HEK293T (cell line): ENCODE data around the gene EID2.

Experiments used
- ARNT ChIP-seq: fragments of 450-650 bp; IDR thresholded peaks from 2 replicates; pipeline ENCODE4 v1.6.1; 2017; ENCODE audit warnings: mild to moderate bottlenecking
- BHLHE40 ChIP-seq: fragments of 450-650 bp; IDR thresholded peaks from 2 replicates; pipeline ENCODE4 v1.6.1; 2016; ENCODE audit warnings: mild to moderate bottlenecking, moderate library complexity, borderline replicate concordance
- CTBP1 ChIP-seq: fragments of 450-650 bp; IDR thresholded peaks from 2 replicates; pipeline ENCODE4 v1.6.1; 2016; ENCODE audit warnings: borderline replicate concordance
- ELF4 ChIP-seq: fragments of 450-650 bp; IDR thresholded peaks from 2 replicates; pipeline ENCODE4 v1.6.1; 2017; ENCODE audit warnings: antibody characterized with exemption
- FOXA1 ChIP-seq: fragments of 450-650 bp; IDR thresholded peaks from 2 replicates; pipeline ENCODE4 v1.6.1; 2016; ENCODE audit warnings: mild to moderate bottlenecking
- FOXK2 ChIP-seq: fragments of 450-650 bp; IDR thresholded peaks from 2 replicates; pipeline ENCODE4 v1.6.1; 2016; ENCODE audit warnings: mild to moderate bottlenecking
- FOXM1 ChIP-seq: fragments of 450-650 bp; IDR thresholded peaks from 2 replicates; pipeline ENCODE4 v1.6.1; 2017; ENCODE audit warnings: mild to moderate bottlenecking, borderline replicate concordance
- L3MBTL2 ChIP-seq: fragments of 450-650 bp; conservative IDR thresholded peaks from 2 replicates; pipeline ENCODE4 v1.6.1; 2016; ENCODE audit warnings: mild to moderate bottlenecking
- NFRKB ChIP-seq: fragments of 450-650 bp; IDR thresholded peaks from 2 replicates; pipeline ENCODE4 v1.6.1; 2016; ENCODE audit warnings: mild to moderate bottlenecking, moderate library complexity
- SP1 ChIP-seq: fragments of 450-650 bp; IDR thresholded peaks from 2 replicates; pipeline ENCODE4 v1.6.1; 2017
- SUZ12 ChIP-seq: fragments of 450-650 bp; IDR thresholded peaks from 2 replicates; pipeline ENCODE4 v1.6.1; 2016; ENCODE audit warnings: mild to moderate bottlenecking
- TARDBP ChIP-seq: fragments of 450-650 bp; IDR thresholded peaks from 2 replicates; pipeline ENCODE4 v1.6.1; 2016
- ZNF384 ChIP-seq: fragments of 450-650 bp; IDR thresholded peaks from 2 replicates; pipeline ENCODE4 v1.6.1; 2016

GRCh38 chr19:39494661-39495060 is 45.3 kb downstream of the EID2 start:
- no peak for TF ChIP-seq FOXM1
- no peak for TF ChIP-seq ELF4
- TF ChIP-seq SUZ12 = no peak
- TF ChIP-seq ZNF384 = no peak
- no peak for TF ChIP-seq NFRKB
- TF ChIP-seq ARNT = no peak
- no peak for TF ChIP-seq FOXA1
- no peak for TF ChIP-seq FOXK2
- no peak for TF ChIP-seq SP1
- TF ChIP-seq BHLHE40 = no peak
- TF ChIP-seq TARDBP = no peak
- TF ChIP-seq L3MBTL2 = no peak
- no peak for TF ChIP-seq CTBP1
